GM12878 (cell line): ENCODE measurements around the gene RPLP2. TPM values are rescaled to one million over a fixed set of nuclear protein-coding genes. Genes with fewer than 3 reads are reported as not detected.

Experiments
- ATAC-seq: fragments of 200-7000 bp; cut with Tn5 transposase; 3 replicates; pipeline ENCODE4 v1.9.1; 2020; ENCODE audit warnings: mild to moderate bottlenecking, moderate library complexity
- BruUV-seq: library from RNA; stranded (reverse); fragments of 400-500 nt; replicated peaks from 2 replicates; lab custom pipeline; 2021; lab: Mats Ljungman, UMichigan
- CTCF ChIA-PET: fragments of 300-600 bp; sonication (Branson Sonifier 250); formaldehyde crosslinking; extraction: SDS; loops from one replicate; lab custom pipeline; 2021; ENCODE audit warnings: inconsistent platforms; lab: Yijun Ruan, JAX
- POLR2A ChIA-PET: fragments of 350-600 bp; formaldehyde crosslinking; extraction: SDS; loops from one replicate; lab custom pipeline; 2021; ENCODE audit warnings: inconsistent platforms; lab: Charles Lee
- RAD21 ChIA-PET: fragments of 300-600 bp; sonication (Branson Sonifier 250); formaldehyde crosslinking; loops from one replicate; lab custom pipeline; 2023; ENCODE audit warnings: antibody characterized with exemption; ENCODE audit not compliant: unreplicated experiment; lab: Charles Lee
- SMC1A ChIA-PET: fragments of 300-600 bp; sonication (Branson Sonifier 250); formaldehyde crosslinking; loops from one replicate; lab custom pipeline; 2023; ENCODE audit not compliant: unreplicated experiment, uncharacterized antibody; lab: Charles Lee
- DNase-seq: peaks from one replicate; pipeline ENCODE4 v3.0.0-alpha.2; 2011; ENCODE audit warnings: low read depth, low spot score
- FAIRE-seq: peaks from 3 replicates; lab custom pipeline; 2011; peaks lifted over from hg19 to GRCh38; lab: Jason Lieb, UNC
- H2AFZ ChIP-seq: 2 replicates; pipeline ENCODE4 v1.6.0; 2011; ENCODE audit warnings: low read depth, low read length, control low read depth; ENCODE audit not compliant: control insufficient read depth
- H3K27ac ChIP-seq: 2 replicates; pipeline ENCODE4 v1.5.1; 2011; ENCODE audit warnings: control low read depth; ENCODE audit not compliant: control insufficient read depth, insufficient read depth
- H3K27me3 ChIP-seq, 2 experiments: replicated peaks in 1 of 2; 2 replicates each; pipeline versions ENCODE4 v1.6.0 to v1.6.1; 2011; ENCODE audit warnings: low read length in 1 of 2; ENCODE audit not compliant: control insufficient read depth in 2 of 2, insufficient read depth in 2 of 2
- H3K36me3 ChIP-seq, 2 experiments: 2 replicates each; pipeline ENCODE4 v1.5.1; 2011; ENCODE audit warnings: low read length in 1 of 2; ENCODE audit not compliant: control insufficient read depth in 2 of 2, insufficient read depth in 2 of 2
- H3K4me1 ChIP-seq: 2 replicates; pipeline ENCODE4 v1.6.1; 2011; ENCODE audit warnings: mild to moderate bottlenecking, low read length, moderate library complexity, mixed read lengths; ENCODE audit not compliant: control insufficient read depth, insufficient read depth
- H3K4me2 ChIP-seq: 2 replicates; pipeline ENCODE4 v1.6.0; 2011; ENCODE audit warnings: control low read depth; ENCODE audit not compliant: control insufficient read depth, insufficient read depth
- H3K4me3 ChIP-seq: fragments of 200-600 bp; sonication (generic); 2 replicates; pipeline ENCODE4 v1.5.1; 2016
- H3K79me2 ChIP-seq: 2 replicates; pipeline ENCODE4 v1.6.0; 2011; ENCODE audit warnings: low read length; ENCODE audit not compliant: control insufficient read depth, insufficient read depth
- H3K9ac ChIP-seq: 2 replicates; pipeline ENCODE4 v1.8.0; 2011; ENCODE audit warnings: low read length, control low read depth, mixed read lengths; ENCODE audit not compliant: control insufficient read depth, insufficient read depth
- H3K9me3 ChIP-seq: replicated peaks from 3 replicates; pipeline ENCODE4 v1.5.1; 2011; ENCODE audit warnings: mild to moderate bottlenecking, low read length; ENCODE audit not compliant: control insufficient read depth, insufficient read depth
- H4K20me1 ChIP-seq: 2 replicates; pipeline ENCODE4 v1.6.0; 2011; ENCODE audit not compliant: control insufficient read depth, insufficient read depth
- BMI1 ChIP-seq: fragments of 450-650 bp; IDR thresholded peaks from 2 replicates; pipeline ENCODE4 v1.6.1; 2016; ENCODE audit warnings: mild to moderate bottlenecking, moderate library complexity, borderline replicate concordance
- BRCA1 ChIP-seq: IDR thresholded peaks from 2 replicates; pipeline ENCODE4 v1.6.1; 2011; ENCODE audit warnings: low read depth, low read length, improper control_type of control experiment
- CBX5 ChIP-seq: sonication (generic); IDR thresholded peaks from 2 replicates; pipeline ENCODE4 v1.6.1; 2016; ENCODE audit warnings: low read depth, moderate library complexity, mild to moderate bottlenecking, inconsistent platforms
- CTCF ChIP-seq, 3 experiments: IDR thresholded peaks in 2 of 3; conservative IDR thresholded peaks in 1 of 3; 2 replicates each; pipeline ENCODE4 v1.5.1; 2011; ENCODE audit warnings: low read depth in 3 of 3, low read length in 3 of 3, mild to moderate bottlenecking in 3 of 3, control low read depth in 2 of 3, moderate library complexity in 2 of 3, inconsistent platforms in 1 of 3, mixed read lengths in 1 of 3; ENCODE audit not compliant: control insufficient read depth in 2 of 3, insufficient read depth in 1 of 3; ENCODE audit errors: extremely low read depth in 1 of 3
- FOS ChIP-seq: IDR thresholded peaks from 3 replicates; pipeline ENCODE4 v1.6.1; 2011; ENCODE audit warnings: borderline replicate concordance; ENCODE audit not compliant: insufficient read length; ENCODE audit errors: extremely low read depth
- GATAD2B ChIP-seq: fragments of 450-650 bp; conservative IDR thresholded peaks from 2 replicates; pipeline ENCODE4 v1.6.1; 2017; ENCODE audit warnings: low read depth, mild to moderate bottlenecking, moderate library complexity
- KLF5 ChIP-seq: fragments of 450-650 bp; IDR thresholded peaks from 2 replicates; pipeline ENCODE4 v1.6.1; 2014; ENCODE audit warnings: mild to moderate bottlenecking; ENCODE audit not compliant: partially characterized antibody
- MTA3 ChIP-seq: IDR thresholded peaks from 2 replicates; pipeline ENCODE4 v1.6.1; 2012; ENCODE audit warnings: low read length, inconsistent platforms, borderline replicate concordance
- NBN ChIP-seq: fragments of 450-650 bp; IDR thresholded peaks from 2 replicates; pipeline ENCODE4 v1.6.1; 2016
- NRF1 ChIP-seq: conservative IDR thresholded peaks from 2 replicates; pipeline ENCODE4 v1.6.1; 2011; ENCODE audit warnings: mild to moderate bottlenecking, low read depth, low read length, improper control_type of control experiment
- PRDM15 ChIP-seq: fragments of 450-650 bp; formaldehyde crosslinking; IDR thresholded peaks from 2 replicates; pipeline ENCODE4 v1.4.0; 2020; ENCODE audit warnings: mild to moderate bottlenecking, moderate library complexity
- RAD21 ChIP-seq: IDR thresholded peaks from 2 replicates; pipeline ENCODE4 v1.6.1; 2011; ENCODE audit warnings: mild to moderate bottlenecking, low read depth, low read length, moderate library complexity; ENCODE audit not compliant: insufficient read depth
- SMC3 ChIP-seq: IDR thresholded peaks from 2 replicates; pipeline ENCODE4 v1.6.1; 2011; ENCODE audit warnings: low read length, improper control_type of control experiment, borderline replicate concordance
- SREBF1 ChIP-seq: IDR thresholded peaks from 2 replicates; pipeline ENCODE4 v1.6.1; 2012; ENCODE audit warnings: mild to moderate bottlenecking, low read length
- USF2 ChIP-seq: IDR thresholded peaks from 2 replicates; pipeline ENCODE4 v1.6.1; 2011; ENCODE audit warnings: low read depth, low read length, improper control_type of control experiment, borderline replicate concordance
- YBX1 ChIP-seq: fragments of 450-650 bp; IDR thresholded peaks from 2 replicates; pipeline ENCODE4 v1.6.1; 2016; ENCODE audit warnings: antibody characterized with exemption
- YY1 ChIP-seq: IDR thresholded peaks from 2 replicates; pipeline ENCODE4 v1.6.1; 2011; ENCODE audit warnings: low read depth, mild to moderate bottlenecking, low read length
- WGBS: methylation state at CpG from one replicate; pipeline ENCODE4 v1.1.6; 2016; ENCODE audit warnings: low lambda C conversion rate; ENCODE audit not compliant: insufficient replicate concordance, insufficient coverage; ENCODE audit errors: missing lambda C conversion rate; 5-methylcytosine and 5-hydroxymethylcytosine counted together
- in situ Hi-C: fragments of 300-500 bp; cut with MboI; formaldehyde crosslinking; loops from 9 replicates; pipeline ENCODE4 v1.14.3; 2018; ENCODE audit warnings: mixed read lengths
- intact Hi-C: fragments of 100-400 bp; cut with micrococcal nuclease; formaldehyde crosslinking; loops from one replicate; pipeline ENCODE4 v1.14.2; 2022; ENCODE audit not compliant: unreplicated experiment
- polyA plus RNA-seq, 11 experiments: library from polyadenylated mRNA; depleted of rRNA in 4 of 11; unstranded in 6 of 11; stranded (reverse) in 5 of 11; fragments of >200 nt; fragmentation: Nextera tagmentation in 4 of 11; fragmentation: Illumina TruSeq in 1 of 11; extraction: Ambion mirVana in 4 of 11; extraction: Trizol in 1 of 11; gene quantifications; 1 replicate in 1 of 11; 2 replicates in 10 of 11; pipeline versions ENCODE4 v1.2.1 to v1.2.3, GENCODE V29; 2011 to 2016; ENCODE audit warnings: inconsistent platforms in 2 of 11, missing spikeins in 2 of 11, low read depth in 1 of 11
- total RNA-seq, 4 experiments: library from RNA; depleted of rRNA in 3 of 4; stranded (reverse); fragments of >200 nt in 3 of 4; fragmentation: Illumina TruSeq in 1 of 4; extraction: Trizol in 1 of 4; gene quantifications; 2 replicates each; pipeline versions ENCODE4 v1.2.1 to v1.2.3, GENCODE V29; 2013 to 2021

Gene RPLP2
- total and polyA plus RNA-seq, 10 of the 15 experiments (the other 5 are each of a cell fraction or from before 2014, with no cell fraction given), result 488 to 3,558 (median 1,481) TPM

- TF ChIP-seq PRDM15, result no peak
- no peak for TF ChIP-seq CBX5
- TF ChIP-seq NRF1, result no peak
- TF ChIP-seq BRCA1, result no peak
Measured at GRCh38 chr11:847876-848275, 38.1 kb downstream of the RPLP2 start (continued).

- no peaks in the 10 kb centered on the region for H4K20me1 ChIP-seq
- POLR2A ChIA-PET, result no interaction called here
- peaks cover 8% of the 10 kb centered on the region for H3K4me1 ChIP-seq
- no peak for FAIRE-seq
- RAD21 ChIA-PET, result interaction anchor here (0.8 to 1.1 kb wide), 2 partner anchors 202 to 203 kb away, joined by 3 read pairs; no protein-coding TSS in a partner anchor
- no peak overlapping the region for H2AFZ ChIP-seq
- peak; percentile 72 for ATAC-seq
- intact Hi-C loops (loop anchor here (1.0 kb wide), 1 partner anchor 203 kb away; no protein-coding TSS in a partner anchor), in situ Hi-C loops (loop anchor here (10.0 kb wide), 2 partner anchors 206 to 1006 kb away; partner anchors contain the start of gene LSP1)
- no peak for DNase-seq
- no peak overlapping the region for H3K27ac ChIP-seq
- H3K9ac ChIP-seq, result no peak overlapping the region
- H3K27me3 ChIP-seq, result no peaks in the 10 kb centered on the region; a peak in 1 of 4 replicates
- H3K4me3 ChIP-seq, result no peak overlapping the region
- SMC1A ChIA-PET, result no interaction called here
- H3K9me3 ChIP-seq, result no peaks in the 10 kb centered on the region
- H3K4me2 ChIP-seq, result no peak overlapping the region
- CTCF ChIA-PET, result interaction anchor here (0.6 to 3.4 kb wide), 7 partner anchors 18 to 205 kb away, joined by 3 to 23 read pairs (median 3); no protein-coding TSS in a partner anchor
- 11% methylated on average over 14 of the region's 14 CpGs for WGBS
- BruUV-seq, result no TSS peak
- H3K79me2 ChIP-seq, result no peaks in the 10 kb centered on the region
- no peaks in the 10 kb centered on the region for H3K36me3 ChIP-seq
- TF ChIP-seq RAD21 (peak; percentile 87), BMI1 (no peak), SMC3 (peak; percentile 59), YY1 (peak; percentile 21; the same call in 1 of the 2 replicates), BRCA1 (no peak), SREBF1 (no peak), YBX1 (no peak), MTA3 (no peak), USF2 (no peak), FOS (no peak), CTCF (IDR thresholded peaks at IDR 0.05 in 2 of 3, conservative IDR thresholded peaks at IDR 0.05 in 1 of 3; ENCODE audit: control insufficient read depth in 2 of 3, extremely low read depth in 1 of 3, insufficient read depth in 1 of 3, low read depth in 3 of 3, low read length in 3 of 3) (peak; percentile 80 to 98 (median 86)), KLF5 (no peak), NBN (no peak), GATAD2B (peak; percentile 40; the same call in 1 of the 2 replicates)
Measured at GRCh38 chr11:848380-848931, 38.7 kb downstream of the RPLP2 start.
